GM12891 (cell line): Measurements from ENCODE around the gene ATF5.

Source experiments
- POLR2A ChIP-seq: IDR thresholded peaks from 2 replicates; pipeline ENCODE4 v1.6.1; 2011; ENCODE audit warnings: low read depth, low read length, control low read depth
- POLR2AphosphoS5 ChIP-seq: IDR thresholded peaks from 2 replicates; pipeline ENCODE4 v1.6.1; 2011; ENCODE audit warnings: low read depth, low read length, control low read depth
- TAF1 ChIP-seq: IDR thresholded peaks from 2 replicates; pipeline ENCODE4 v1.6.1; 2011; ENCODE audit warnings: low read depth, low read length, control low read depth

GRCh38 chr19:49881672-49882394, 47.2 kb upstream of the ATF5 start:
- TF ChIP-seq POLR2AphosphoS5, result no peak
- no peak for TF ChIP-seq POLR2A
- no peak for TF ChIP-seq TAF1
